AG20443 (cell line): ENCODE measurements around the gene RNF11.

Experiments used
- DNase-seq: peaks from one replicate; pipeline ENCODE4 v3.0.0; 2012; ENCODE audit warnings: low spot score, mixed read lengths

Gene RNF11

GRCh38 chr1:51297401-51298321 lies 61.6 kb downstream of the RNF11 start:
- DNase-seq, result no peak

- DNase-seq, result no peak
Measured at GRCh38 chr1:51298322-51298705, 62.2 kb downstream of the RNF11 start.

GRCh38 chr1:51299185-51299885 lies 63.3 kb downstream of the RNF11 start:
- DNase-seq, result no peak

- no peak for DNase-seq
Measured at GRCh38 chr1:51299981-51300670, 64.1 kb downstream of the RNF11 start.

- DNase-seq, result no peak
Measured at GRCh38 chr1:51301152-51301843, 65.2 kb downstream of the RNF11 start.

GRCh38 chr1:51301844-51302162 lies 65.7 kb downstream of the RNF11 start:
- no peak for DNase-seq

- DNase-seq, result no peak
Measured at GRCh38 chr1:51302270-51302669, 66.2 kb downstream of the RNF11 start.

GRCh38 chr1:51302746-51303145 lies 66.7 kb downstream of the RNF11 start:
- no peak for DNase-seq

- DNase-seq, result no peak
Measured at GRCh38 chr1:51303315-51303714, 67.2 kb downstream of the RNF11 start.

GRCh38 chr1:51303751-51304251 lies 67.7 kb downstream of the RNF11 start:
- peak; percentile 29 for DNase-seq

- no peak for DNase-seq
Measured at GRCh38 chr1:51304360-51304759, 68.3 kb downstream of the RNF11 start.

GRCh38 chr1:51305371-51305823 lies 69.3 kb downstream of the RNF11 start:
- no peak for DNase-seq

- no peak for DNase-seq
Measured at GRCh38 chr1:51306950-51307349, 70.9 kb downstream of the RNF11 start.

- no peak for DNase-seq
Measured at GRCh38 chr1:51308636-51309035, 72.6 kb downstream of the RNF11 start.

GRCh38 chr1:51309291-51309690 lies 73.2 kb downstream of the RNF11 start:
- no peak for DNase-seq

GRCh38 chr1:51310871-51311613 lies 75.0 kb downstream of the RNF11 start:
- no peak for DNase-seq

GRCh38 chr1:51311826-51312225 lies 75.8 kb downstream of the RNF11 start:
- no peak for DNase-seq

- no peak for DNase-seq
Measured at GRCh38 chr1:51312718-51313117, 76.6 kb downstream of the RNF11 start.

- no peak for DNase-seq
Measured at GRCh38 chr1:51313268-51313852, 77.3 kb downstream of the RNF11 start.

- DNase-seq, result peak; percentile 73
Measured at GRCh38 chr1:51313961-51314777, 78.1 kb downstream of the RNF11 start.
